ENCODE results near the gene PXT1. TPM values are rescaled to one million over a fixed set of nuclear protein-coding genes. Genes with fewer than 3 reads are reported as not detected.
"Not testable (repeated sequence)": the region's sequence is repeated elsewhere in the genome, so short reads cannot be mapped to it uniquely, and the experiment has no call there.

The PXT1 gene
- total and polyA plus RNA-seq, 8 donors: not detected

GRCh38 chr6:36459501-36459900, 16.8 kb upstream of the PXT1 start:
- no peaks in the 10 kb centered on the region for H3K27me3 ChIP-seq
- H3K4me1 ChIP-seq: peaks cover 4 to 60% (median 28%) of the 10 kb centered on the region in 4 donors
- peak in 1 of 2 donors; percentile 10 for DNase-seq
- TF ChIP-seq POLR2A (IDR thresholded peaks at IDR 0.05) (no peak), EP300 (IDR thresholded peaks at IDR 0.05) (no peak), POLR2AphosphoS5 (IDR thresholded peaks at IDR 0.05) (no peak)
- TF ChIP-seq, protein P1, sequence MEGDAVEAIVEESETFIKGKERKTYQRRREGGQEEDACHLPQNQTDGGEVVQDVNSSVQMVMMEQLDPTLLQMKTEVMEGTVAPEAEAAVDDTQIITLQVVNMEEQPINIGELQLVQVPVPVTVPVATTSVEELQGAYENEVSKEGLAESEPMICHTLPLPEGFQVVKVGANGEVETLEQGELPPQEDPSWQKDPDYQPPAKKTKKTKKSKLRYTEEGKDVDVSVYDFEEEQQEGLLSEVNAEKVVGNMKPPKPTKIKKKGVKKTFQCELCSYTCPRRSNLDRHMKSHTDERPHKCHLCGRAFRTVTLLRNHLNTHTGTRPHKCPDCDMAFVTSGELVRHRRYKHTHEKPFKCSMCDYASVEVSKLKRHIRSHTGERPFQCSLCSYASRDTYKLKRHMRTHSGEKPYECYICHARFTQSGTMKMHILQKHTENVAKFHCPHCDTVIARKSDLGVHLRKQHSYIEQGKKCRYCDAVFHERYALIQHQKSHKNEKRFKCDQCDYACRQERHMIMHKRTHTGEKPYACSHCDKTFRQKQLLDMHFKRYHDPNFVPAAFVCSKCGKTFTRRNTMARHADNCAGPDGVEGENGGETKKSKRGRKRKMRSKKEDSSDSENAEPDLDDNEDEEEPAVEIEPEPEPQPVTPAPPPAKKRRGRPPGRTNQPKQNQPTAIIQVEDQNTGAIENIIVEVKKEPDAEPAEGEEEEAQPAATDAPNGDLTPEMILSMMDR (IDR thresholded peaks at IDR 0.05): no peak
- intact Hi-C loops (cut with DNase I; ENCODE audit: low total_unique reads): no loop called here
- H3K27ac ChIP-seq: no peak overlapping the region
- no peaks in the 10 kb centered on the region for H3K9me3 ChIP-seq
- H3K4me3 ChIP-seq: no peak overlapping the region
- H3K36me3 ChIP-seq: peaks cover 0 to 4% (median 0%) of the 10 kb centered on the region in 4 donors

- H3K9me3 ChIP-seq: no peaks in the 10 kb centered on the region
- H3K27ac ChIP-seq: no peak overlapping the region
- WGBS, 5 donors: 48 to 64% (median 54%) methylated on average over 3 of the region's 3 CpGs
- peaks cover 3 to 27% (median 15%) of the 10 kb centered on the region in 4 donors for H3K36me3 ChIP-seq
- intact Hi-C loops (cut with DNase I; ENCODE audit: low total_unique reads): no loop called here
- TF ChIP-seq EP300 (IDR thresholded peaks at IDR 0.05) (no peak), POLR2AphosphoS5 (IDR thresholded peaks at IDR 0.05) (no peak), POLR2A (IDR thresholded peaks at IDR 0.05) (no peak)
- TF ChIP-seq, protein P1 (IDR thresholded peaks at IDR 0.05): no peak
- H3K27me3 ChIP-seq: no peaks in the 10 kb centered on the region
- H3K4me3 ChIP-seq: no peak overlapping the region
- peaks cover 0 to 35% (median 22%) of the 10 kb centered on the region in 4 donors for H3K4me1 ChIP-seq
- peak; percentile 29 to 72 for DNase-seq
Observed at GRCh38 chr6:36455486-36456027, 12.9 kb upstream of the PXT1 start.

DNA sequence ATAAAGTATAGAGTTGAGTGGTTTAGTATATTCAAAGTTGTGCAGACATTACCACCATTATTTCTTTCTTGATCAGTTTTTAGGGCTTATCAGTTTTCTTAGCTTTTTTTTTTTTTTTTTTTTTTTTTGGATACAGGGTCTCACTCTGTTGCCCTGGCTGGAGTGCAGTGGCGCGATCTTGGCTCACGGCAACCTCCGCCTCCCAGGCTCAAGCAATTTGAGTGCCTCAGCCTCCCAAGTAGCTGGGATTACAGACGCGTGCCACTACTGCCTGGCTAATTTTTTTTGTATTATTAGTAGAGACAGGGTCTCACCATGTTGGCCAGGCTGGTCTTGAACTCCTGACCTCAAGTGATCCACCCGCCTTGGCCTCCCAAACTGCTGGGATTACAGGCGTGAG, 10.2 kb upstream of the PXT1 start:
- H3K27ac ChIP-seq; intact Hi-C loops (cut with DNase I; ENCODE audit: low total_unique reads); H3K27me3 ChIP-seq; DNase-seq; H3K4me3 ChIP-seq; H3K9me3 ChIP-seq: not testable (repeated sequence)
- Histone ChIP-seq H3K4me1 (peaks cover 0 to 27% (median 9%) of the 10 kb centered on the region in 4 donors), H3K36me3 (peaks cover 7 to 36% (median 29%) of the 10 kb centered on the region in 4 donors)
- 93 to 99% (median 96%) methylated on average over 8 of the region's 8 CpGs for WGBS, 5 donors

DNA sequence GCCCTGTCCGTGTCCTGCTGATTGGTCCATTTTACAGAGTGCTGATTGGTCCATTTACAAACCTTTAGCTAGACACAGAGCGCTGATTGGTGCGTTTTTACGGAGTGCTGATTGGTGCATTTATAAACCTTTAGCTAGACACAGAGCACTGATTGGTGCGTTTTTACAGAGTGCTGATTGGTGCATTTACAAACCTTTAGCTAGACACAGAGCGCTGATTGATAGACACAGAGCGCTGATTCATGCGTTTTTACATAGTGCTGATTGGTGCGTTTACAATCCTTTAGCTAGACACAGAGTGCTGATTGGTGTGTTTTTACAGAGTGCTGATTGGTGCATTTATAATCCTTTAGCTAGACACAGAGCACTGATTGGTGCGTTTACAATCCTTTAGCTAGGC, 6.5 kb upstream of the PXT1 start:
- WGBS, 5 donors: 97 to 99% (median 97%) methylated on average over 10 of the region's 10 CpGs
- intact Hi-C loops (cut with DNase I; ENCODE audit: low total_unique reads); H3K9me3 ChIP-seq; DNase-seq; H3K4me3 ChIP-seq; H3K27ac ChIP-seq; H3K27me3 ChIP-seq: not testable (repeated sequence)
- H3K4me1 ChIP-seq: peaks cover 14 to 45% (median 24%) of the 10 kb centered on the region in 4 donors
- H3K36me3 ChIP-seq: peaks cover 7 to 32% (median 29%) of the 10 kb centered on the region in 4 donors

DNA sequence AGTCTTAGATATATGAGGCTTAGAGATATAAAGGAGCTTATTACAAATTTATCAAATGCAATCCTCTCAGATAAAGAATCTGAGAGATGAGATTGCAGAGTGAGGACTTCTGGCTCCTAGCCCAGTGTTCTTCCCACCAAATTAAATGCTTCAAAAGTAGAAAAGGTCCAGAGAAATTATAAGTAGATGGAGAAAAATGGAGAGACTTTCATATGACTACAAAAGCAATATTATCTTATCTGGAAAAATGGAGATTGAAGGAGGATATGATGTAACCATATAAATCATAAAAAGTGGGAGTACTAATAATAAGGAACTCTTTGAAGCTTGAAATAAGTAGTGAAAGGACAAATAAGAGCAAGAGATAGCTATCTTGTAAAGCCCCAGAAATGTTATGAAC, 3.0 kb upstream of the PXT1 start:
- TF ChIP-seq EP300 (IDR thresholded peaks at IDR 0.05) (no peak), POLR2AphosphoS5 (IDR thresholded peaks at IDR 0.05) (no peak), POLR2A (IDR thresholded peaks at IDR 0.05) (no peak)
- TF ChIP-seq, protein P1 (IDR thresholded peaks at IDR 0.05): no peak
- H3K4me3 ChIP-seq: no peak overlapping the region
- intact Hi-C loops (cut with DNase I; ENCODE audit: low total_unique reads): no loop called here
- peak in 1 of 2 donors; percentile 17 for DNase-seq
- H3K9me3 ChIP-seq: no peaks in the 10 kb centered on the region
- H3K36me3 ChIP-seq: peaks cover 4 to 15% (median 11%) of the 10 kb centered on the region in 4 donors
- H3K27ac ChIP-seq: peak overlapping the region in 2 of 5 donors; percentile 95 to 99
- H3K27me3 ChIP-seq: no peaks in the 10 kb centered on the region
- peaks cover 25 to 68% (median 42%) of the 10 kb centered on the region in 4 donors for H3K4me1 ChIP-seq
